ENCODE data around the gene PIK3R2. TPM values are rescaled to one million over a fixed set of nuclear protein-coding genes. Genes with fewer than 3 reads are reported as not detected.

The PIK3R2 gene
- total and polyA plus RNA-seq, 2 of the 13 experiments (the other 11 are each of a cell fraction or from before 2014, with no cell fraction given), result 18.6 to 25.3 TPM

DNA sequence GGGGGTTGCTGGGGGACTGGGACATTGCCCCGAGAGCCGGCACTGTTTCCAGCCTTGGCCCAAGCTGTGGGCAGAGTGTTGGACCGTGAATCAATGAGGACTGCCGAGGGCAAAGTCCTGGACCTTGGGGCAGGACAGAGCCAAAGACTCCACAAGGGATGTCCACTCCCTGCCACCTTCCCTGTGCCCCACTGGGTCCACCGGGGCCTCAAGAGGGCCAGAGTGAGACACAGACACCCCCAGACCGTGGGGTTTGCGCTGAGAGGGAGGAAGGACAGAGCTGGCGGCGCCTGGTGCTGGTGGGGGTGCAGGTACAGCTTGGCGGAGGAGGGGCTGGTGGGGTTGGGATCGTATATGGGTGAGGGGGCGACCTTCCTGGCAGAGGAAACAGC, 43.6 kb upstream of the PIK3R2 start (continued):
- no peak for TF ChIP-seq XBP1 (CRISPR knock-in tag; IDR thresholded peaks at IDR 0.05)
- TF ChIP-seq HNRNPL (IDR thresholded peaks at IDR 0.05; ENCODE audit: low read depth, low read length), result peak; percentile 97
- TF ChIP-seq ZNF160 (CRISPR knock-in tag; IDR thresholded peaks at IDR 0.05), result no peak
- TF ChIP-seq ADNP (CRISPR knock-in tag; IDR thresholded peaks at IDR 0.05), result no peak
- TF ChIP-seq EZH2 (conservative IDR thresholded peaks at IDR 0.05; ENCODE audit: low read depth, low read length), result no peak
- no peak for TF ChIP-seq ZNF773 (CRISPR knock-in tag; IDR thresholded peaks at IDR 0.05; ENCODE audit: borderline replicate concordance)
- no peak for TF ChIP-seq ZKSCAN1 (IDR thresholded peaks at IDR 0.05; ENCODE audit: low read length)
- no peak for TF ChIP-seq ZNF33A (CRISPR knock-in tag; IDR thresholded peaks at IDR 0.05; ENCODE audit: borderline replicate concordance)
- peak; percentile 87 for TF ChIP-seq MEF2D (CRISPR knock-in tag; IDR thresholded peaks at IDR 0.05)
- TF ChIP-seq, protein P1, sequence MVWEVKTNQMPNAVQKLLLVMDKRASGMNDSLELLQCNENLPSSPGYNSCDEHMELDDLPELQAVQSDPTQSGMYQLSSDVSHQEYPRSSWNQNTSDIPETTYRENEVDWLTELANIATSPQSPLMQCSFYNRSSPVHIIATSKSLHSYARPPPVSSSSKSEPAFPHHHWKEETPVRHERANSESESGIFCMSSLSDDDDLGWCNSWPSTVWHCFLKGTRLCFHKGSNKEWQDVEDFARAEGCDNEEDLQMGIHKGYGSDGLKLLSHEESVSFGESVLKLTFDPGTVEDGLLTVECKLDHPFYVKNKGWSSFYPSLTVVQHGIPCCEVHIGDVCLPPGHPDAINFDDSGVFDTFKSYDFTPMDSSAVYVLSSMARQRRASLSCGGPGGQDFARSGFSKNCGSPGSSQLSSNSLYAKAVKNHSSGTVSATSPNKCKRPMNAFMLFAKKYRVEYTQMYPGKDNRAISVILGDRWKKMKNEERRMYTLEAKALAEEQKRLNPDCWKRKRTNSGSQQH (CRISPR knock-in tag; IDR thresholded peaks at IDR 0.05; ENCODE audit: low read depth), result no peak
- TF ChIP-seq, protein P2, sequence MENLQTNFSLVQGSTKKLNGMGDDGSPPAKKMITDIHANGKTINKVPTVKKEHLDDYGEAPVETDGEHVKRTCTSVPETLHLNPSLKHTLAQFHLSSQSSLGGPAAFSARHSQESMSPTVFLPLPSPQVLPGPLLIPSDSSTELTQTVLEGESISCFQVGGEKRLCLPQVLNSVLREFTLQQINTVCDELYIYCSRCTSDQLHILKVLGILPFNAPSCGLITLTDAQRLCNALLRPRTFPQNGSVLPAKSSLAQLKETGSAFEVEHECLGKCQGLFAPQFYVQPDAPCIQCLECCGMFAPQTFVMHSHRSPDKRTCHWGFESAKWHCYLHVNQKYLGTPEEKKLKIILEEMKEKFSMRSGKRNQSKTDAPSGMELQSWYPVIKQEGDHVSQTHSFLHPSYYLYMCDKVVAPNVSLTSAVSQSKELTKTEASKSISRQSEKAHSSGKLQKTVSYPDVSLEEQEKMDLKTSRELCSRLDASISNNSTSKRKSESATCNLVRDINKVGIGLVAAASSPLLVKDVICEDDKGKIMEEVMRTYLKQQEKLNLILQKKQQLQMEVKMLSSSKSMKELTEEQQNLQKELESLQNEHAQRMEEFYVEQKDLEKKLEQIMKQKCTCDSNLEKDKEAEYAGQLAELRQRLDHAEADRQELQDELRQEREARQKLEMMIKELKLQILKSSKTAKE (CRISPR knock-in tag; IDR thresholded peaks at IDR 0.05; ENCODE audit: borderline replicate concordance), result no peak
- TF ChIP-seq NFIB (CRISPR knock-in tag; IDR thresholded peaks at IDR 0.05; ENCODE audit: borderline replicate concordance), result no peak
- TF ChIP-seq JUNB (CRISPR knock-in tag; IDR thresholded peaks at IDR 0.05; ENCODE audit: borderline replicate concordance), result no peak
- peak; percentile 16; the same call in 1 of the 2 replicates for TF ChIP-seq MIER3 (CRISPR knock-in tag; IDR thresholded peaks at IDR 0.05; ENCODE audit: borderline replicate concordance)
- TF ChIP-seq ZNF326 (CRISPR knock-in tag; IDR thresholded peaks at IDR 0.05; ENCODE audit: borderline replicate concordance), result no peak
- TF ChIP-seq, protein P3, sequence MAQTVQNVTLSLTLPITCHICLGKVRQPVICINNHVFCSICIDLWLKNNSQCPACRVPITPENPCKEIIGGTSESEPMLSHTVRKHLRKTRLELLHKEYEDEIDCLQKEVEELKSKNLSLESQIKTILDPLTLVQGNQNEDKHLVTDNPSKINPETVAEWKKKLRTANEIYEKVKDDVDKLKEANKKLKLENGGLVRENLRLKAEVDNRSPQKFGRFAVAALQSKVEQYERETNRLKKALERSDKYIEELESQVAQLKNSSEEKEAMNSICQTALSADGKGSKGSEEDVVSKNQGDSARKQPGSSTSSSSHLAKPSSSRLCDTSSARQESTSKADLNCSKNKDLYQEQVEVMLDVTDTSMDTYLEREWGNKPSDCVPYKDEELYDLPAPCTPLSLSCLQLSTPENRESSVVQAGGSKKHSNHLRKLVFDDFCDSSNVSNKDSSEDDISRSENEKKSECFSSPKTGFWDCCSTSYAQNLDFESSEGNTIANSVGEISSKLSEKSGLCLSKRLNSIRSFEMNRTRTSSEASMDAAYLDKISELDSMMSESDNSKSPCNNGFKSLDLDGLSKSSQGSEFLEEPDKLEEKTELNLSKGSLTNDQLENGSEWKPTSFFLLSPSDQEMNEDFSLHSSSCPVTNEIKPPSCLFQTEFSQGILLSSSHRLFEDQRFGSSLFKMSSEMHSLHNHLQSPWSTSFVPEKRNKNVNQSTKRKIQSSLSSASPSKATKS (CRISPR knock-in tag; IDR thresholded peaks at IDR 0.05), result no peak
- TF ChIP-seq ZNF367 (CRISPR knock-in tag; IDR thresholded peaks at IDR 0.05; ENCODE audit: borderline replicate concordance), result no peak
- no peak for TF ChIP-seq SPEN (CRISPR knock-in tag; IDR thresholded peaks at IDR 0.05; ENCODE audit: low read depth)
- TF ChIP-seq ONECUT2 (CRISPR knock-in tag; IDR thresholded peaks at IDR 0.05), result peak; percentile 82
- no peak; the same call in 1 of the 2 replicates for TF ChIP-seq ZSCAN9 (CRISPR knock-in tag; IDR thresholded peaks at IDR 0.05; ENCODE audit: borderline replicate concordance)
- TF ChIP-seq ZSCAN22 (CRISPR knock-in tag; IDR thresholded peaks at IDR 0.05), result no peak
- TF ChIP-seq WIZ (CRISPR knock-in tag; IDR thresholded peaks at IDR 0.05), result no peak
- TF ChIP-seq PPARG (CRISPR knock-in tag; conservative IDR thresholded peaks at IDR 0.05), result no peak
- peak; percentile 88 for TF ChIP-seq PITX1 (CRISPR knock-in tag; IDR thresholded peaks at IDR 0.05)
- TF ChIP-seq SMAD9 (CRISPR knock-in tag; IDR thresholded peaks at IDR 0.05), result no peak
- no peak for TF ChIP-seq EED (CRISPR knock-in tag; IDR thresholded peaks at IDR 0.05)
- no peak for TF ChIP-seq PCBP2 (optimal IDR thresholded peaks at IDR 0.05; ENCODE audit: low read depth, low read length, poor library complexity, severe bottlenecking)
